Activated B cell treated with CpG ODN at 0.5 μM for 24 hours (primary cell): Measurements from ENCODE around the gene C8B. TPM values are rescaled to one million over a fixed set of nuclear protein-coding genes. Genes with fewer than 3 reads are reported as not detected.

ENCODE experiments used
- ATAC-seq: fragments of 200-7000 bp; cut with Tn5 transposase; one replicate; pipeline ENCODE4 v1.10.0; 2021; ENCODE audit warnings: low read depth, mild to moderate bottlenecking, moderate library complexity
- CTCF ChIA-PET: fragments of 350-600 bp; sonication (Branson Sonifier 250); formaldehyde crosslinking; loops from one replicate; lab custom pipeline; 2021; ENCODE audit warnings: antibody characterized with exemption; lab: Charles Lee
- POLR2A ChIA-PET: fragments of 350-600 bp; sonication (Branson Sonifier 250); formaldehyde crosslinking; loops from one replicate; lab custom pipeline; 2021; ENCODE audit warnings: antibody characterized with exemption; lab: Charles Lee
- DNase-seq: peaks from one replicate; pipeline ENCODE4 v3.0.0; 2022
- H3K27ac Mint-ChIP-seq: one replicate; pipeline ENCODE4 v1.8.0; 2020; ENCODE audit warnings: mixed read lengths
- H3K27me3 Mint-ChIP-seq: one replicate; pipeline ENCODE4 v1.8.0; 2021; ENCODE audit warnings: mixed read lengths
- H3K36me3 Mint-ChIP-seq: one replicate; pipeline ENCODE4 v1.8.0; 2021; ENCODE audit warnings: low read depth, mixed read lengths
- H3K4me1 Mint-ChIP-seq: one replicate; pipeline ENCODE4 v1.8.0; 2021; ENCODE audit warnings: mixed read lengths
- H3K4me3 Mint-ChIP-seq: one replicate; pipeline ENCODE4 v1.8.0; 2020; ENCODE audit warnings: mild to moderate bottlenecking, mixed read lengths
- H3K9me3 Mint-ChIP-seq: one replicate; pipeline ENCODE4 v1.8.0; 2020; ENCODE audit warnings: mixed read lengths
- CTCF ChIP-seq: fragments of 200-600 bp; IDR thresholded peaks from one replicate; pipeline ENCODE4 v1.8.0; 2022; ENCODE audit warnings: antibody characterized with exemption, mild to moderate bottlenecking
- intact Hi-C: fragments of 100-400 bp; cut with micrococcal nuclease; formaldehyde crosslinking; loops from one replicate; pipeline ENCODE4 v1.15.1; 2024
- total RNA-seq: library from RNA; stranded (reverse); gene quantifications from 2 replicates; pipeline ENCODE4 v1.2.3, GENCODE V29; 2022

C8B gene
- total RNA-seq, 1 donor from 2014 or later, result not detected

DNA sequence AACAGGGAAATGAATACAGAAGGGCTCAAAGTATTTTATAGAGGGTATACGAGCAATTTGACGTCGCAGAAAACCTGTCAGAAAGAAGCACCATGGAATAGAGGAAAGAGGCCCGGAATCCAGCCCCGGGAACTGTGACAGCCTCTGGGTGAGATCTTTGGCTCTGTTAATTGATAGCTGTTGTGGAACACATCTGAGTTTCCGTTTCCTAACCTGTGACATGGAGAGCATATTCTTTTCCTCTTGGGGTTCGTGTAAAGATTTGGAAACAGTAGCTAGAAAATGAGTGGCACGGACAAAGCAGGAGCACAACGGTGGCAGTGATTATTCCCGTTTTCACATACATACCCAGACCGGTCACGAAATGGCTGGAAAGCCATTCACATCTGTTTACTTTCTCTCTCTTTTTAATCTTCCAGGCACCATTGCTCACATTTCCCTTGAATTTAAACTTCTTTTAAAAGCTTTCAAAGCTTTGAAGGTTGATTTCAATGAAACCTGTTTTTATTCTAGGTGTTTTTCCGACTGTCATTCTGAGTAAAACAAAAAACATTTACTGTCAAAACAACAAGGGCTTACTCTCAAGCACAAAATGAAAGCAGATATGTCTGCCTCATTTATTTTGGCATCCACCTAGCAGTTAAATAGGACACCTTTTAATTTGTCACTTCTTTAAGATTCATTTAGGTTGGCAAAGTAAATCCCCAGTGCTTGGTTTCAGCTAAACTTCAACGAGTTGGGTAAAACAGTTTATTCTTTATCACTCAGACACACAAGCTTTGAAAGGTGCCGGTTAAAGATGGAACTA is 26.7 kb upstream of the C8B start:
- ATAC-seq, result no peak
- no peak for DNase-seq
- no peak for TF ChIP-seq CTCF
- Mint-ChIP-seq H3K4me1 (no peaks in the 10 kb centered on the region), H3K27me3 (peaks cover 3% of the 10 kb centered on the region), H3K9me3 (no peaks in the 10 kb centered on the region), H3K36me3 (no peaks in the 10 kb centered on the region), H3K27ac (no peak overlapping the region), H3K4me3 (no peak overlapping the region)
- ChIA-PET CTCF (no interaction called here), POLR2A (no interaction called here)
- intact Hi-C loops, result no loop called here

- ChIA-PET CTCF (interaction anchor here (0.6 kb wide), 1 partner anchor 659 kb away, joined by 3 read pairs; no protein-coding TSS in a partner anchor), POLR2A (no interaction called here)
- Mint-ChIP-seq H3K36me3 (no peaks in the 10 kb centered on the region), H3K9me3 (no peaks in the 10 kb centered on the region), H3K27me3 (peaks cover 3% of the 10 kb centered on the region), H3K27ac (no peak overlapping the region), H3K4me1 (no peaks in the 10 kb centered on the region), H3K4me3 (no peak overlapping the region)
- TF ChIP-seq CTCF, result no peak
- intact Hi-C loops, result no loop called here
- no peak for ATAC-seq
- DNase-seq, result no peak
Observed at GRCh38 chr1:56991576-56991975, 25.8 kb upstream of the C8B start.

DNA sequence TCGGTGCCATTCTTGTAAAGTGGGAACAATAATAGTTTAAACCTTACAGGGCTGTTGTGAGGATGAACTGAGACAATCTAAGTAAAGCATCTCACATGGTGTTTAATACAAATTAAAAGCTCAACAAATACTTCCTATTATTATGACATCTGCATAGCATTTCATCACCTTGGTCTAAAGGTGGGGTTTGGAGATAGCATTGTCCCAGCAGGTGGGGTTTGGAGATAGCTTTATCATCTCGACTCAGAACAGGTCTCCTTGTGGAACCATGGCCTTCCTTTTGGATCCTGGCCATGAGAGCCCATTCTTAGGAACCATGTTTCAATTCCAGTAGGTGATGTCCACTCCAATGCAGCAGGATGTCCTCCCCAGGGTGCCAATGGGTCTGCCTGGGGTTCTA is 20.6 kb upstream of the C8B start:
- ChIA-PET POLR2A (no interaction called here), CTCF (no interaction called here)
- ATAC-seq, result no peak
- no peak for DNase-seq
- intact Hi-C loops, result no loop called here
- no peak for TF ChIP-seq CTCF
- Mint-ChIP-seq H3K4me3 (no peak overlapping the region), H3K27ac (no peak overlapping the region), H3K36me3 (no peaks in the 10 kb centered on the region), H3K4me1 (no peaks in the 10 kb centered on the region), H3K9me3 (no peaks in the 10 kb centered on the region), H3K27me3 (no peaks in the 10 kb centered on the region)

DNA sequence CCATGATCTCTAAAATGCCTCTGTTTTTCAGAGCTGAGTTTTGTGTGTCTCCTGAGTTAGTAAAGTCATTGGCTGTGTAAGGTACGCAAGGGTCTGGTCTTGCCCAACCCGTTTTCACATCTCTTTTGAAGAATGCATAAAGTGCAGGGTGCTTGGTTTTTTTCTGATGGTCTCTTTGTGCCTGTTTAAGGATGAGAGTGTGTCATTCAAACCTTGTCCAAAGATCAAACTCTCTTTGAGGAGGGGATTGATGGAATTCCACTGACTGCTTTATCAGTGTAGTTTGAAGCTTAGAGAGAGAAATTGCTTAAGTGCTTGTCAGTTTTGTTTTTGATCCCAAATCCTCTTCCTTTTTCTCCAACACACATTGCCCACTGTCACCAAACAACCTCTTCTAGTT is 20.0 kb upstream of the C8B start:
- POLR2A ChIA-PET, result no interaction called here
- H3K36me3 Mint-ChIP-seq, result no peaks in the 10 kb centered on the region
- DNase-seq (no peak), ATAC-seq (no peak)
- H3K27ac Mint-ChIP-seq, result no peak overlapping the region
- CTCF ChIA-PET, result no interaction called here
- intact Hi-C loops, result no loop called here
- no peak for TF ChIP-seq CTCF
- no peak overlapping the region for H3K4me3 Mint-ChIP-seq
- no peaks in the 10 kb centered on the region for H3K9me3 Mint-ChIP-seq
- H3K4me1 Mint-ChIP-seq, result no peaks in the 10 kb centered on the region
- no peaks in the 10 kb centered on the region for H3K27me3 Mint-ChIP-seq

DNA sequence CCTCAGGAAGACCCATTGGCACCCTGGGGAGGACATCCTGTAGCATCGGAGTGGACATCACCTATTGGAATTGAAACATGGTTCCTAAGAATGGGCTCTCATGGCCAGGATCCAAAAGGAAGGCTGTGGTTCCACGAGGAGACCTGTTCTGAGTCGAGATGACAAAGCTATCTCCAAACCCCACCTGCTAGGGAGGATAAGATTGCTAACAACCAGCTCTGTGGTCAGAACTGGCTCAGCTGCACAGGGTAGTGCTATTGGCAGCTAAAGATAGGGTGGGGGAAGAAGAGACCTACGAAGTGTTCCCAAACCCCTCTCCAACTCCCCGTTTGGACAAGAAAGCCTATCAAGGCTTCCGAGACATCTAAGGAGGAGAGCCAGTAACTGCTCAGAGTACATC is 17.7 kb upstream of the C8B start:
- no peak for TF ChIP-seq CTCF
- H3K4me3 Mint-ChIP-seq, result no peak overlapping the region
- intact Hi-C loops, result no loop called here
- no peaks in the 10 kb centered on the region for H3K9me3 Mint-ChIP-seq
- H3K27me3 Mint-ChIP-seq, result peaks cover 3% of the 10 kb centered on the region
- no peak overlapping the region for H3K27ac Mint-ChIP-seq
- DNase-seq (no peak), ATAC-seq (no peak)
- CTCF ChIA-PET, result no interaction called here
- H3K36me3 Mint-ChIP-seq, result no peaks in the 10 kb centered on the region
- H3K4me1 Mint-ChIP-seq, result no peaks in the 10 kb centered on the region
- POLR2A ChIA-PET, result no interaction called here
